HG03159 (cell line): ENCODE data around the gene SMC3.
"Not testable (repeated sequence)": the region's sequence is repeated elsewhere in the genome, so short reads cannot be mapped to it uniquely, and the experiment has no call there.

Experiments used
- ATAC-seq: cut with Tn5 transposase; IDR thresholded peaks from one replicate; pipeline ENCODE4 v1.9.1; 2021; ENCODE audit warnings: mild to moderate bottlenecking, moderate library complexity; ENCODE audit not compliant: unreplicated experiment

The SMC3 gene

GRCh38 chr10:110574420-110574819, 6.9 kb downstream of the SMC3 start:
- ATAC-seq = no peak

GRCh38 chr10:110576220-110576619, 8.7 kb downstream of the SMC3 start:
- no peak for ATAC-seq

GRCh38 chr10:110577056-110577455, 9.6 kb downstream of the SMC3 start:
- no peak for ATAC-seq

GRCh38 chr10:110584006-110584405, 16.5 kb downstream of the SMC3 start:
- no peak for ATAC-seq

- no peak for ATAC-seq
Observed at GRCh38 chr10:110591760-110592159, 24.3 kb downstream of the SMC3 start.

- no peak for ATAC-seq
Observed at GRCh38 chr10:110597476-110597875, 30.0 kb downstream of the SMC3 start.

GRCh38 chr10:110600487-110601101, 33.1 kb downstream of the SMC3 start:
- no peak for ATAC-seq

GRCh38 chr10:110601581-110601980, 34.1 kb downstream of the SMC3 start:
- ATAC-seq = no peak

- ATAC-seq = no peak
Observed at GRCh38 chr10:110608087-110608486, 40.6 kb downstream of the SMC3 start.

GRCh38 chr10:110609605-110610004, 42.1 kb downstream of the SMC3 start:
- no peak for ATAC-seq

- ATAC-seq = no peak
Observed at GRCh38 chr10:110610308-110610774, 42.8 kb downstream of the SMC3 start.

GRCh38 chr10:110610781-110611180, 43.3 kb downstream of the SMC3 start:
- not testable (repeated sequence) for ATAC-seq

GRCh38 chr10:110612087-110612486, 44.6 kb downstream of the SMC3 start:
- ATAC-seq = no peak

GRCh38 chr10:110612629-110613028, 45.1 kb downstream of the SMC3 start:
- ATAC-seq = no peak

- peak; percentile 31 for ATAC-seq
Observed at GRCh38 chr10:110613341-110613995, 46.0 kb downstream of the SMC3 start.

GRCh38 chr10:110613996-110614495, 46.6 kb downstream of the SMC3 start:
- no peak for ATAC-seq

- no peak for ATAC-seq
Observed at GRCh38 chr10:110615057-110615747, 47.7 kb downstream of the SMC3 start.

GRCh38 chr10:110616493-110617033, 49.1 kb downstream of the SMC3 start:
- ATAC-seq = no peak

- no peak for ATAC-seq
Observed at GRCh38 chr10:110617425-110618229, 50.1 kb downstream of the SMC3 start.

- no peak for ATAC-seq
Observed at GRCh38 chr10:110618230-110618610, 50.7 kb downstream of the SMC3 start.
